ENCODE results near the gene SDR42E2.

- TF ChIP-seq CTCF (IDR thresholded peaks at IDR 0.05), result peak; percentile 88 to 100 (median 92)
- peak in 1 of 2 donors; percentile 14 for TF ChIP-seq POLR2A (IDR thresholded peaks at IDR 0.05)
- TF ChIP-seq POLR2AphosphoS5 (IDR thresholded peaks at IDR 0.05; ENCODE audit: insufficient read depth in 1 of 2, low read depth in 1 of 2), result peak; percentile 82 to 97
These were observed 33.6 kb downstream of the SDR42E2 start for GRCh38 chr16:22195695-22196558.

Data from vagina (tissue), 2 donors.